CD4-positive, alpha-beta T cell treated with Interferon alpha-2 for 1 hour (primary cell): ENCODE measurements around the gene CASKIN1.

Experiments
- DNase-seq, 2 donors: peaks; one replicate each; pipeline ENCODE4 v3.0.0-alpha.2; 2020 to 2022

The CASKIN1 gene

GRCh38 chr16:2173916-2174315 is 22.5 kb downstream of the CASKIN1 start:
- no peak for DNase-seq

GRCh38 chr16:2173366-2173765 is 23.0 kb downstream of the CASKIN1 start:
- DNase-seq: no peak

GRCh38 chr16:2172688-2173335 is 23.6 kb downstream of the CASKIN1 start:
- DNase-seq: no peak

- no peak for DNase-seq
Observed at GRCh38 chr16:2171601-2172178, 24.7 kb downstream of the CASKIN1 start.

GRCh38 chr16:2170587-2171435 is 25.6 kb downstream of the CASKIN1 start:
- no peak for DNase-seq

GRCh38 chr16:2170080-2170479 is 26.3 kb downstream of the CASKIN1 start:
- no peak for DNase-seq

GRCh38 chr16:2167068-2167638 is 29.3 kb downstream of the CASKIN1 start:
- DNase-seq: no peak

- no peak for DNase-seq
Observed at GRCh38 chr16:2166263-2167067, 29.9 kb downstream of the CASKIN1 start.

GRCh38 chr16:2165861-2166260 is 30.5 kb downstream of the CASKIN1 start:
- DNase-seq: no peak

GRCh38 chr16:2163211-2163881 is 33.1 kb downstream of the CASKIN1 start:
- peak in 1 of 2 donors; percentile 20 for DNase-seq

GRCh38 chr16:2162676-2163118 is 33.7 kb downstream of the CASKIN1 start:
- DNase-seq: no peak

GRCh38 chr16:2161911-2162310 is 34.5 kb downstream of the CASKIN1 start:
- no peak for DNase-seq

GRCh38 chr16:2160915-2161551 is 35.4 kb downstream of the CASKIN1 start:
- DNase-seq: no peak

- DNase-seq: no peak
Observed at GRCh38 chr16:2159175-2159838, 37.1 kb downstream of the CASKIN1 start.

- no peak for DNase-seq
Observed at GRCh38 chr16:2158262-2158638, 38.2 kb downstream of the CASKIN1 start.

- DNase-seq: no peak
Observed at GRCh38 chr16:2157480-2158261, 38.7 kb downstream of the CASKIN1 start.

- DNase-seq: no peak
Observed at GRCh38 chr16:2156849-2157224, 39.6 kb downstream of the CASKIN1 start.

GRCh38 chr16:2155977-2156848 is 40.2 kb downstream of the CASKIN1 start:
- DNase-seq: no peak
